DMS114 treated with DMSO at 0.1 percent for 48 hours (cell line): Measurements from ENCODE around the gene LRFN3.
"Not testable (repeated sequence)": the region's sequence is repeated elsewhere in the genome, so short reads cannot be mapped to it uniquely, and the experiment has no call there.

Experiments used
- DNase-seq: peaks from one replicate; lab custom pipeline; 2025; ENCODE audit not compliant: unreplicated experiment; lab: John Stamatoyannopoulos, UW

LRFN3 gene

DNA sequence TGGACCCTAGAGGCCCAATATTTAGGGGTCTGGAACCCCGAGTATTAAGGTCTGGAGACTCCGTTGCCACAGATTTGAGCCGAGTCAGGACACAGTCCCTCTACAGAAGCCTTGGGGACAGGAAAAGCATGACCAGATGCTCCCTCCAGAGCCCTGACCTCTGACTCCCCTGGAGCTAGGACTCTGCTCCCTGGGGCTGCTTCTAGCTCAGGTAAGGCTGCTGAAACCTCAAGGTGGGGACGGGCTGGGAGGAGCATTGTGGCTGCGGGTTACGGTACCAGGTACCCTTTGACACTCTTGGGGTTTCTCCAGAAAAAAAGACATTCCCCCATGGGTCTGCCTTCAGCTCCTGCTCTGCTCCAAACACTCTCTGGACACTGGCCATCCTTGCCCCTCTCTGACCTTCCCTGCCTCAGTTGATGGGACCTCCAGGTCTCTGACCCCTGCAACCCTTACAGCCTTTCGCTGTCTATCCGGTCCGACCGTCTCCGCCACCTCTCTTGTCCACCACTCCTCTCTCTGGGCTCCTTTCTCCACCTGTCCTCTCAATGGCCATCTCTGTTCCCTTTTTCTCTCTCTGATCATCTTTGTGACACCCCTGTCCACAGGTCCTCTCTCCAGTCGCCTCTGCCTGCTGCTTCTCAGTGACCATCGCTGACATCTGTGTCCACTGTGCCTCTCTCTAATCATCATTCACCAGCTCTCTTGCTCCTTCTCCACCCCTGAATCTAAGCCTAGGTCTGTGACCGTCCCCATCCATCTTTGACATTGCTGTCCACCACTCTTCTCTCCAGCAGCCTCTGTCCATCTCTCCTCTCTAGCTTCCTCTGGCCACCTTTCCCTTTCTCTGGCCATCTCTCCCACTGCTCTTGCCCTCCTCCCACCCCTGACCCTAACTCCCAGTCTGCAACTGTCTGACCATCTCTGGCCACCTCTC, 1.4 kb downstream of the LRFN3 start:
- no peak for DNase-seq

GRCh38 chr19:35938282-35939224, 2.4 kb downstream of the LRFN3 start:
- no peak for DNase-seq

DNA sequence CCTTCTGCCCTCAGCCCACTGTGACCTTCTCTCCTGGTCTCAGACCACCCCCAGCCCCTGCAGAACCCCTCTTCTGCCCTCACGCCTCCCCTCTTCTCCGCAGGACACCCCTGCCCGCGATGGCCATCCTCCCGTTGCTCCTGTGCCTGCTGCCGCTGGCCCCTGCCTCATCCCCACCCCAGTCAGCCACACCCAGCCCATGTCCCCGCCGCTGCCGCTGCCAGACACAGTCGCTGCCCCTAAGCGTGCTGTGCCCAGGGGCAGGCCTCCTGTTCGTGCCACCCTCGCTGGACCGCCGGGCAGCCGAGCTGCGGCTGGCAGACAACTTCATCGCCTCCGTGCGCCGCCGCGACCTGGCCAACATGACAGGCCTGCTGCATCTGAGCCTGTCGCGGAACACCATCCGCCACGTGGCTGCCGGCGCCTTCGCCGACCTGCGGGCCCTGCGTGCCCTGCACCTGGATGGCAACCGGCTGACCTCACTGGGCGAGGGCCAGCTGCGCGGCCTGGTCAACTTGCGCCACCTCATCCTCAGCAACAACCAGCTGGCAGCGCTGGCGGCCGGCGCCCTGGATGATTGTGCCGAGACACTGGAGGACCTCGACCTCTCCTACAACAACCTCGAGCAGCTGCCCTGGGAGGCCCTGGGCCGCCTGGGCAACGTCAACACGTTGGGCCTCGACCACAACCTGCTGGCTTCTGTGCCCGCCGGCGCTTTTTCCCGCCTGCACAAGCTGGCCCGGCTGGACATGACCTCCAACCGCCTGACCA, 3.3 kb downstream of the LRFN3 start:
- no peak for DNase-seq

DNA sequence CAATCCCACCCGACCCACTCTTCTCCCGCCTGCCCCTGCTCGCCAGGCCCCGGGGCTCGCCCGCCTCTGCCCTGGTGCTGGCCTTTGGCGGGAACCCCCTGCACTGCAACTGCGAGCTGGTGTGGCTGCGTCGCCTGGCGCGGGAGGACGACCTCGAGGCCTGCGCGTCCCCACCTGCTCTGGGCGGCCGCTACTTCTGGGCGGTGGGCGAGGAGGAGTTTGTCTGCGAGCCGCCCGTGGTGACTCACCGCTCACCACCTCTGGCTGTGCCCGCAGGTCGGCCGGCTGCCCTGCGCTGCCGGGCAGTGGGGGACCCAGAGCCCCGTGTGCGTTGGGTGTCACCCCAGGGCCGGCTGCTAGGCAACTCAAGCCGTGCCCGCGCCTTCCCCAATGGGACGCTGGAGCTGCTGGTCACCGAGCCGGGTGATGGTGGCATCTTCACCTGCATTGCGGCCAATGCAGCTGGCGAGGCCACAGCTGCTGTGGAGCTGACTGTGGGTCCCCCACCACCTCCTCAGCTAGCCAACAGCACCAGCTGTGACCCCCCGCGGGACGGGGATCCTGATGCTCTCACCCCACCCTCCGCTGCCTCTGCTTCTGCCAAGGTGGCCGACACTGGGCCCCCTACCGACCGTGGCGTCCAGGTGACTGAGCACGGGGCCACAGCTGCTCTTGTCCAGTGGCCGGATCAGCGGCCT, 4.1 kb downstream of the LRFN3 start:
- DNase-seq = no peak

GRCh38 chr19:35940839-35941238, 4.7 kb downstream of the LRFN3 start:
- no peak for DNase-seq

GRCh38 chr19:35942235-35942634, 6.1 kb downstream of the LRFN3 start:
- DNase-seq = no peak

- DNase-seq = no peak
These were observed 7.4 kb downstream of the LRFN3 start for GRCh38 chr19:35943321-35944301.

DNA sequence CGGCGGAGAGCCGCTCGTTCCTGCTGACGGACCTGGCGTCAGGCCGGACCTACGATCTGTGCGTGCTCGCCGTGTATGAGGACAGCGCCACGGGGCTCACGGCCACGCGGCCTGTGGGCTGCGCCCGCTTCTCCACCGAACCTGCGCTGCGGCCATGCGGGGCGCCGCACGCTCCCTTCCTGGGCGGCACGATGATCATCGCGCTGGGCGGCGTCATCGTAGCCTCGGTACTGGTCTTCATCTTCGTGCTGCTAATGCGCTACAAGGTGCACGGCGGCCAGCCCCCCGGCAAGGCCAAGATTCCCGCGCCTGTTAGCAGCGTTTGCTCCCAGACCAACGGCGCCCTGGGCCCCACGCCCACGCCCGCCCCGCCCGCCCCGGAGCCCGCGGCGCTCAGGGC, 8.4 kb downstream of the LRFN3 start:
- no peak for DNase-seq

DNA sequence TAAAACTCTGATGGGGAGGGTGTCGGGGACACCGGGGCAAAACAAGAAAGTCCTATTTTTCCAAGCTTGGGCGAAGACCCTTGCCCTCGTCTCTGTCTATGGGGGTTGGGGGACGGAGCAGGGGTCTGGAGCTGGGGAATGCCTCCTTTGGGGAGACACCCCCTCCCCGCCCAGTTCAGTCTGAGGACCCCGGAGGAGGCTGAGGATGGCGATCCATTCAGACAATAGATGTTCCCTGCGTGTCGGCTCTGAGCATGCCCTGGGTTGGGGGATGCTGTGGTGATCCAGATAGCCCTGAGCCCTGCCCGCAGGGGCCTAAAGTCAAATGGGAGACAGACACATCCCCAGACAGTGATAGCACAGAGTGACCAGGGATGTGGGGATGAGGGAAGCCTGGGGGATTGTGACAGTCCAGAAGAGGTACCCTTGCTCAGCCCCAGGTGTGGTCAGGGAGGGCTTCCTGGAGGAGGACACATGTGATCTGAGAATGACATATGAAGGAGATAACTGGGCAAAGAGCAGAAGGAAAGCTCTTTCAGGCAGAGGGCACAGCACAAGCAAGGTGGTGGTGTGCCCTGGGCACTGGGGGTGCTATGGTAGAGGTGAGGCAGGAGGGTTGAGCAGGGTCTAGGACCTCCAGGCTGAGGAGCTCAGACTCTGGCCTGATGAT, 9.1 kb downstream of the LRFN3 start:
- DNase-seq = no peak

DNA sequence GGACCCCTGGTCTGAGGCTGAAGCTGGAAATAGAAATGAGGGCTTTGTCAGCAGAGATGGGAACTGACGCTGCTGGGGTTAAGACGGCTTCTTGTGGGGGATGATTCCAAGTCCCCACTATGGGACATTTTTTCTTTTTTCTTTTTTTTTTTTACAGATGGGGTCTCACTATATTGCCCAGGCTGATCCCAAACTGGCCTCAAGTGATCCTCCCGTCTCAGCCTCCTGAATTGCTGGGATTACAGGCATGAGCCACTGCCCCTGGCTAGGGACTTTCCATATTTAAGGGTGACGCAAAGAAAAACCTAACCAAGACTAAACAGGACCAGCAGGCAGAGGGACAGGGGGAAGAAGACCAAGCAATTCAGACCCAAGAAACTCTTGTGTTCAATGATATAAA, 10.0 kb downstream of the LRFN3 start:
- DNase-seq = no peak

DNA sequence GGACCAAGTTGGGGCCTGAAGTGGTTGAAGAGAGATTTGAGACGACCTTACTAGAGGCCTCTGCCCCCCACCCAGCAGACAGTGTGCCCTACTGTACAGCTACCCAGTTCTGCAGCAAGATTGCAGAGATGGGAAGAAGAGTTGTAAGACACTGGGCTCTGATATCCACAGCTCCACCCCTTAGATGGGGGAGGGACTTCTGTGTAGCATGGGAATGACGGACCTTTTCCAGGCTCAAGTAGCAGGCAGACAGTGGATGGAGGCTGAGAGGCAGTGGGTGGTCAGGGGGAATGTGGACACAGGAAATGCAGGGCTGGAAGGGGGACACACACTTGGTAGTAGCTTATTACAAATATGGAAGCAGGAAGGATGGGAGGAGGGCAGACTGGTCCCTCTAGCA, 13.0 kb downstream of the LRFN3 start:
- no peak for DNase-seq

- no peak for DNase-seq
These were observed 19.9 kb downstream of the LRFN3 start for GRCh38 chr19:35955881-35956634.

GRCh38 chr19:35957411-35957810, 21.2 kb downstream of the LRFN3 start:
- not testable (repeated sequence) for DNase-seq

GRCh38 chr19:35958660-35959039, 22.5 kb downstream of the LRFN3 start:
- DNase-seq = no peak

GRCh38 chr19:35959040-35959967, 23.1 kb downstream of the LRFN3 start:
- no peak for DNase-seq

DNA sequence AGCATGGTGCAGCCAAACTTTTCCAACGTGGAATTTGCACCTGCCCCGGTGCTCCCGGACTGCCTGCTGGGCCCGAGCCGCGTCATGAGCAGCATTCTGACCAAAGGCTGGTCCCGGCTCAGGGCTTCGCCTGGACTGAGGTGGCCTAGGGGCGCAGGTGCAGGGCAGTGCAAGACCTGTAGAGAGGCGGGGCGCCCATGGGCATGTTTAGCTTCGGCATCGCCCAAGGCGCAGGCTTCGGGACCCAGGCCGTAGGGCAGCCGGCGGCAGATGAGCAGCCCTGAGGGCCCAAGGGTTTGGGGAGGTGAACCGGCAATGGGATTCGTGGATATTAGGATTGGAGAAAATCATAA, 23.8 kb downstream of the LRFN3 start:
- DNase-seq = no peak

GRCh38 chr19:35960432-35960972, 24.3 kb downstream of the LRFN3 start:
- DNase-seq = no peak
